A549 treated with GW870086 at 1 μM for 4 hours (cell line): ENCODE results near the gene SPATA19. TPM values are rescaled to one million over a fixed set of nuclear protein-coding genes. Genes with fewer than 3 reads are reported as not detected.

Source experiments
- total RNA-seq: library from RNA; stranded (reverse); fragments of 200-300 nt; extraction: Qiagen RNA extraction; gene quantifications from 5 replicates; pipeline ENCODE4 v1.2.3, GENCODE V29; 2022; ENCODE audit warnings: low read depth

Gene SPATA19, protein sequence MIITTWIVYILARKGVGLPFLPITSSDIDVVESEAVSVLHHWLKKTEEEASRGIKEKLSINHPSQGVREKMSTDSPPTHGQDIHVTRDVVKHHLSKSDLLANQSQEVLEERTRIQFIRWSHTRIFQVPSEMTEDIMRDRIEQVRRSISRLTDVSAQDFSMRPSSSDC
- not detected in 5 replicates for total RNA-seq

DNA sequence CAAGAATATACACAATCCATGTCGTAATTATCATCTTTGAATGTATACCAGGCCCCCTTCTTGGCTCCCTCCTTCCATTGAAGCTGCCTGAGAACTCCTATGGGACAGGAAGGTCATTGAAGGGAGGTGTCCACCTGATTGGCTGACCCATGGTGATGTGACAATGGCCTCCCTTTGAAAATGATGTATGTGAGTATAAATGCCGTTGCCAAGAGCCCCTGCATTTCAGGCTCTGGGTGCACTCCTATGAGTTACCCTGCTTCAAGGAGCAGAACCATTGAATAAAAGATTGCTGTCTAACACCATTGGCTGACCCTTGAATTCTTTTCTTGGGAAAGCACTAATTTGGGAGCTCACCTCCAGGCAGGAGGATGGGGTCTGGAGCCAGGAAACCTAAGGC is at the start of gene SPATA19:
TSS of gene SPATA19 (minus strand) at position 101 of the 400 bp plus-strand sequence. CDS start at position 34, 67 bp downstream.

Other genes starting within 250 kb of the SPATA19 start
- gene IGSF9B, start 111.5 kb upstream of the SPATA19 start, total RNA-seq, result 1.1 to 2.4 TPM (median 1.9 TPM) in 5 replicates
- 3.5 to 4.7 TPM (median 4.0 TPM) in 5 replicates for gene JAM3, start 223.6 kb upstream of the SPATA19 start, total RNA-seq